Measurements from ENCODE around the gene KBTBD2.
"Not testable (repeated sequence)": the region's sequence is repeated elsewhere in the genome, so short reads cannot be mapped to it uniquely, and the experiment has no call there.

KBTBD2 gene

DNA sequence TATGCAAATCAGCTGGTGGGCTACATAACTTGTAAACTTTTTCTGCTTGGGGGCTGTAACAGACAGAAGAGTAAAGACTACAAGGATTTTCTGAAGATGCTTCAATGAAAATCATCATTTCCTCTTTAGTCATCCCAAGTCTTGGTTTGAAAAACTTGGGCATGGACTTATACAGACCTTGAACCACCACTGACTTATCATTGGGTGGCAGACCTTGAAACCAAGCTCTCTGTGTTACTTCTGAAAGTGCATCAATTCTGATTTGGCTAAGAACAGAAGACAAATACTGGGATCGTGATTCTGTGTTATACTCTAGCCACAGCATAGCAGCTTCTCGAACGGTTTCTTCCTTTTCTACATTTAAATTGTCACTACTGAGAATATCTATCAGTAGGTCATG is 21.3 kb downstream of the KBTBD2 start:
- no peaks in the 10 kb centered on the region for H3K4me1 ChIP-seq (ENCODE audit: control insufficient read depth in 1 of 2, insufficient read depth in 1 of 2, low read depth in 1 of 2, low read length in 1 of 2)
- H3K27ac ChIP-seq: no peak overlapping the region
- H3K27me3 ChIP-seq: no peaks in the 10 kb centered on the region
- no peak overlapping the region for H3K4me3 ChIP-seq (ENCODE audit: low read depth in 1 of 2, low read length in 1 of 2)
- peaks cover 75% of the 10 kb centered on the region for H3K36me3 ChIP-seq
- TF ChIP-seq, protein P1, sequence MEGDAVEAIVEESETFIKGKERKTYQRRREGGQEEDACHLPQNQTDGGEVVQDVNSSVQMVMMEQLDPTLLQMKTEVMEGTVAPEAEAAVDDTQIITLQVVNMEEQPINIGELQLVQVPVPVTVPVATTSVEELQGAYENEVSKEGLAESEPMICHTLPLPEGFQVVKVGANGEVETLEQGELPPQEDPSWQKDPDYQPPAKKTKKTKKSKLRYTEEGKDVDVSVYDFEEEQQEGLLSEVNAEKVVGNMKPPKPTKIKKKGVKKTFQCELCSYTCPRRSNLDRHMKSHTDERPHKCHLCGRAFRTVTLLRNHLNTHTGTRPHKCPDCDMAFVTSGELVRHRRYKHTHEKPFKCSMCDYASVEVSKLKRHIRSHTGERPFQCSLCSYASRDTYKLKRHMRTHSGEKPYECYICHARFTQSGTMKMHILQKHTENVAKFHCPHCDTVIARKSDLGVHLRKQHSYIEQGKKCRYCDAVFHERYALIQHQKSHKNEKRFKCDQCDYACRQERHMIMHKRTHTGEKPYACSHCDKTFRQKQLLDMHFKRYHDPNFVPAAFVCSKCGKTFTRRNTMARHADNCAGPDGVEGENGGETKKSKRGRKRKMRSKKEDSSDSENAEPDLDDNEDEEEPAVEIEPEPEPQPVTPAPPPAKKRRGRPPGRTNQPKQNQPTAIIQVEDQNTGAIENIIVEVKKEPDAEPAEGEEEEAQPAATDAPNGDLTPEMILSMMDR (IDR thresholded peaks at IDR 0.05): no peak
- no peaks in the 10 kb centered on the region for H3K9me3 ChIP-seq

DNA sequence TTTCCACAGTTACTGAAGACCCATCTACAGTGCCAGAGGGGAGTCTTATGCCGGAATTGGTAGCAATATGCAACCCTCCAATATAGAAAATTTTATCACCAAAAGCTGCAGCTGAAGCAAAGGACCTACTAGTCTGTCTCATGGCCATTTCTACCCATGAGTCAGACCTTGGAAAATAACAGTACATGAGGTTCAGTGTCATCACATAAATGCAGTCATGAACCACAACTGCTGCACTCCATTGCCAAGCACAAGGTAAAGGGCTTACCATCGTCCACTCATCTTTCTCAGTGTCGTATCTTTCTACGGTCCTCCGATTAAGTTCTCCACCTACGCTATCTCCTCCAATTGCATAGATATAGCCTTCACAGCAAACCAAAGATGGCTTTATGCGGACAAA is 21.8 kb downstream of the KBTBD2 start:
- no peaks in the 10 kb centered on the region for H3K4me1 ChIP-seq (ENCODE audit: control insufficient read depth in 1 of 2, insufficient read depth in 1 of 2, low read depth in 1 of 2, low read length in 1 of 2)
- H3K27me3 ChIP-seq: no peaks in the 10 kb centered on the region
- TF ChIP-seq, protein P1 (IDR thresholded peaks at IDR 0.05): no peak
- H3K27ac ChIP-seq: no peak overlapping the region
- peaks cover 69% of the 10 kb centered on the region for H3K36me3 ChIP-seq
- no peaks in the 10 kb centered on the region for H3K9me3 ChIP-seq
- no peak overlapping the region for H3K4me3 ChIP-seq (ENCODE audit: low read depth in 1 of 2, low read length in 1 of 2)

DNA sequence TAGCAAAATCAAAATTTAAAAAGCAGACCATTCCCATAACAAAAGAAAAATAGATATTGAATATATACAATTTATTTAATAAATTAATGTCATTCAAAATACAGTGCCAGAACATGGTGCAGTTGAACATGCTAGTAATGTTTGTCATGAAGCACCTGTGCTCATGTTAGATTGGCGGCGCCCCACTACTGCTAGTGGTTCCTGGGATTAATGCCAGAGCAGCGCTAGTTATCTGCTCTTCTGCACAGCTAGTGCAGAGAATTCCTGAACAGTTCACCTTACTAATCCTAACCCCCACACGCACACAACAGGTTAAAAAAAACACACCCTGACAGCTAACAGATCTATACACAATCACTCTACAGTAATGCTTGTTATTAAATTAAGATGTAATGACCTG is 23.4 kb downstream of the KBTBD2 start:
- Histone ChIP-seq H3K36me3 (peaks cover 54% of the 10 kb centered on the region), H3K4me3 (ENCODE audit: low read depth in 1 of 2, low read length in 1 of 2) (no peak overlapping the region), H3K27me3 (no peaks in the 10 kb centered on the region)

DNA sequence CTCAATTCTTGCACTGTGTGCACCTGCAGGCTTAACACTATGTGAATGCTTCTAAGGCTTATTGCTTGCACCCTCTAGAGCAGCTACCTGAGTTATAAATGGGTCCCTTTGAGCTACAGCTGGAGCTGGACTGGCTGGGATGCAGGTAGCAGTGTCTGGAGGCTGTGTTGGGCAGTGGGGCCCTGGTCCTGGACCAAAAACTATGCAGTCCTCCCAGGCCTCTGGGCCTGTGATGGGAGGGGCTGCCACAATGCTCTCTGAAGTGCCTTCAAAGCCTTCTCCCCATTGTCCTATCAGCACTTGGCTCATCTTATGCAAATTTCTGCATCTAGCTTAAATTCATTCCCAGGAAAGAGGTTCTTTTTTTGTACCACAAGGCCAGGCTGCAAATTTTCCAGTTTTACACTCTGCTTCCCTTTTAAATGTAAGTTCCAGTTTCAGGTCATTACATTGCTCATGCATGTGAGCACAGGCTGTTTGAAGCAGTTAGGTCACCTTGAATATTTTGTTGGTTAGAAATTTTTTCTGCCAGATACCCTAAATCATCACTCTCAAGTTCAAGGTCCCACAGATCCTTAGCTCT is 26.0 kb downstream of the KBTBD2 start:
- no peaks in the 10 kb centered on the region for H3K9me3 ChIP-seq
- TF ChIP-seq, protein P1 (IDR thresholded peaks at IDR 0.05): no peak
- no peaks in the 10 kb centered on the region for H3K4me1 ChIP-seq (ENCODE audit: control insufficient read depth in 1 of 2, insufficient read depth in 1 of 2, low read depth in 1 of 2, low read length in 1 of 2)
- peaks cover 30% of the 10 kb centered on the region for H3K36me3 ChIP-seq
- H3K27me3 ChIP-seq: no peaks in the 10 kb centered on the region
- H3K27ac ChIP-seq: peak overlapping the region; percentile 4
- no peak overlapping the region for H3K4me3 ChIP-seq (ENCODE audit: low read depth in 1 of 2, low read length in 1 of 2)

More for the DNA sequence above, 23.4 kb downstream of the KBTBD2 start:
- TF ChIP-seq, protein P1 (IDR thresholded peaks at IDR 0.05): no peak
- Histone ChIP-seq H3K9me3 (no peaks in the 10 kb centered on the region), H3K27ac (no peak overlapping the region), H3K4me1 (ENCODE audit: control insufficient read depth in 1 of 2, insufficient read depth in 1 of 2, low read depth in 1 of 2, low read length in 1 of 2) (no peaks in the 10 kb centered on the region)

DNA sequence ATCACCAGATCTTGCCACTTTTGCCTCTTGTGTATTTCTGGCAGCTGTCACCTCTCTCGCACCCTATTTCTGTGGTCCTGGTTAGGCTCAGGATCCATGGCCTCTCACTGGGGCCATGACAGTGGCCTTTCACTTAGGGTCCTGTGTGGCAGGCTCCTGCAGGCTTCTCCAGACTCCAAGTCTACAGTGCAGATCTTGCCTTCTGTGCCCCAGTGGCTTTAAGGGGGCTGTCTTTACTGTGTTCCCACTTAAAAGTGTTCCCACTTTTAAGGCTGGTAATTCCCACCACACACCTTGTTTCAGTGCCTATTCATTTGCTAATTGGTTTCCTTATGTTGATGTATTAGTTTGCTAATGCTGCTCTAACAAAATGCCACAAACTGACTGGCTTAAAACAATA is 27.7 kb downstream of the KBTBD2 start:
- not testable (repeated sequence) for H3K27ac ChIP-seq; H3K27me3 ChIP-seq; H3K9me3 ChIP-seq; H3K4me3 ChIP-seq (ENCODE audit: low read depth in 1 of 2, low read length in 1 of 2); H3K4me1 ChIP-seq (ENCODE audit: control insufficient read depth in 1 of 2, insufficient read depth in 1 of 2, low read depth in 1 of 2, low read length in 1 of 2)
- peaks cover 13% of the 10 kb centered on the region for H3K36me3 ChIP-seq

DNA sequence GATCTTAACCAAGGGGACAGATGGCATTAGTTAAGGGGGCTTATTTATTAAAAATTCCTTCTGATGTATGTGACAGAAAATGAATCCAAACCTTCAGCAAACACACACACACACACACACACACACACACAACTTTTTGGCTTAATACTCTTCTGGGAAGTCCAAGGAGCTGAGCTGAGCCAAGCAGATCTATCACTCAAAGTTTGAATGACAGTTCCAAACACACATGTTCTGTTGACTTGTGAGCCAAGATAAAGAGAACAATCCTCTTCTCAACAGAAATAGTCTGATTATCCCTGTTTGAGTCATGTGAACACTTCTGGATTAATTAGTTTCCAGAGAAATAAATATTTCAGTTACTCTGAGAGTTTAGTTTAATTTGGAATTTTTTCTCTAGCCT is 31.5 kb downstream of the KBTBD2 start:
- Histone ChIP-seq H3K27me3 (no peaks in the 10 kb centered on the region), H3K27ac (no peak overlapping the region), H3K9me3 (no peaks in the 10 kb centered on the region), H3K4me1 (ENCODE audit: control insufficient read depth in 1 of 2, insufficient read depth in 1 of 2, low read depth in 1 of 2, low read length in 1 of 2) (no peaks in the 10 kb centered on the region), H3K36me3 (no peaks in the 10 kb centered on the region), H3K4me3 (ENCODE audit: low read depth in 1 of 2, low read length in 1 of 2) (no peak overlapping the region)
- TF ChIP-seq, protein P1 (IDR thresholded peaks at IDR 0.05): no peak

Measured in neutrophil (primary cell).